HCT116 (cell line): ENCODE data around the gene IL11. TPM values are rescaled to one million over a fixed set of nuclear protein-coding genes. Genes with fewer than 3 reads are reported as not detected.

ENCODE experiments used
- ATAC-seq: fragments of 200-7000 bp; cut with Tn5 transposase; 2 replicates; pipeline ENCODE4 v1.9.1; 2020; ENCODE audit warnings: mild to moderate bottlenecking, moderate library complexity
- BruUV-seq: library from RNA; stranded (reverse); fragments of 400-500 nt; replicated peaks from 2 replicates; lab custom pipeline; 2021; lab: Mats Ljungman, UMichigan
- CTCF ChIA-PET: fragments of 300-600 bp; sonication (Branson Sonifier 250); formaldehyde crosslinking; loops from one replicate; lab custom pipeline; 2021; ENCODE audit warnings: antibody characterized with exemption; lab: Charles Lee
- POLR2A ChIA-PET: fragments of 300-600, 350-600 bp; sonication (Branson Sonifier 250); formaldehyde crosslinking; loops from one replicate; lab custom pipeline; 2021; ENCODE audit warnings: antibody characterized with exemption; lab: Charles Lee
- RAD21 ChIA-PET, 2 experiments: fragments of 300-600 bp; sonication (Branson Sonifier 250); formaldehyde crosslinking; loops; one replicate each; lab custom pipeline; 2023; ENCODE audit warnings: low total read pairs in 2 of 2; ENCODE audit not compliant: uncharacterized antibody in 2 of 2, unreplicated experiment in 2 of 2, low non-redundant PET in 1 of 2; lab: Charles Lee
- DNase-seq: peaks from one replicate; pipeline ENCODE4 v3.0.0-alpha.2; 2010; ENCODE audit warnings: low read depth, low spot score
- H2AFZ ChIP-seq: fragments of 200-600 bp; shearing (Covaris generic), sonication (generic); 2 replicates; pipeline ENCODE4 v1.6.1; 2017; ENCODE audit warnings: low read depth, mixed run types, mixed read lengths, antibody characterized with exemption, low read length; ENCODE audit not compliant: poor library complexity, severe bottlenecking
- H3K27ac ChIP-seq: 2 replicates; pipeline ENCODE4 v1.5.1; 2012; ENCODE audit warnings: low read depth, low read length
- H3K27me3 ChIP-seq: fragments of 200-600 bp; sonication (generic); 2 replicates; pipeline ENCODE4 v1.6.1; 2016; ENCODE audit warnings: mixed run types, low read length, mixed read lengths; ENCODE audit not compliant: insufficient read depth
- H3K36me3 ChIP-seq, 2 experiments: fragments of 200-500 bp in 1 of 2; fragments of 200-600 bp in 1 of 2; sonication (Bioruptor generic) in 1 of 2; sonication (generic) in 1 of 2; 2 replicates each; pipeline versions ENCODE4 v1.5.1 to v1.6.1; 2014 to 2016; ENCODE audit warnings: low read length in 2 of 2, inconsistent platforms in 1 of 2, mixed read lengths in 1 of 2, mixed run types in 1 of 2; ENCODE audit not compliant: insufficient read depth in 2 of 2, control insufficient read depth in 1 of 2
- H3K4me1 ChIP-seq, 2 experiments: fragments of 200-600 bp in 1 of 2; sonication (generic) in 1 of 2; 2 replicates each; pipeline versions ENCODE4 v1.5.1 to v1.6.1; 2012 to 2017; ENCODE audit warnings: low read length in 2 of 2, inconsistent platforms in 1 of 2, mild to moderate bottlenecking in 1 of 2, mixed read lengths in 1 of 2, mixed run types in 1 of 2, moderate library complexity in 1 of 2; ENCODE audit not compliant: insufficient read depth in 2 of 2, control insufficient read depth in 1 of 2
- H3K4me2 ChIP-seq: fragments of 200-600 bp; sonication (generic); 2 replicates; pipeline ENCODE4 v1.6.1; 2017; ENCODE audit warnings: mixed run types, low read length, mixed read lengths
- H3K4me3 ChIP-seq, 2 experiments: fragments of 200-600 bp in 1 of 2; sonication (generic) in 1 of 2; replicated peaks in 1 of 2; 2 replicates each; pipeline ENCODE4 v1.5.1; 2011 to 2016; ENCODE audit warnings: low read length in 2 of 2, control low read depth in 1 of 2, low read depth in 1 of 2, mild to moderate bottlenecking in 1 of 2, mixed read lengths in 1 of 2, mixed run types in 1 of 2
- H3K79me2 ChIP-seq: fragments of 200-600 bp; sonication (generic); 2 replicates; pipeline ENCODE4 v1.6.1; 2017; ENCODE audit warnings: mild to moderate bottlenecking, mixed run types, low read length, moderate library complexity, mixed read lengths; ENCODE audit not compliant: insufficient read depth
- H3K9ac ChIP-seq: fragments of 200-600 bp; sonication (generic); 2 replicates; pipeline ENCODE4 v1.6.1; 2016; ENCODE audit warnings: low read length, mixed read lengths
- H3K9me2 ChIP-seq: fragments of 200-600 bp; sonication (generic), shearing (Covaris generic); 2 replicates; pipeline ENCODE4 v1.6.1; 2017; ENCODE audit warnings: mixed run types, mild to moderate bottlenecking, moderate library complexity; ENCODE audit not compliant: insufficient read depth
- H3K9me3 ChIP-seq, 2 experiments: fragments of 200-500 bp in 1 of 2; fragments of 200-600 bp in 1 of 2; sonication (Bioruptor generic) in 1 of 2; sonication (generic) in 1 of 2; 2 replicates each; pipeline ENCODE4 v1.6.1; 2014 to 2017; ENCODE audit warnings: low read length in 2 of 2, mixed read lengths in 2 of 2, inconsistent platforms in 1 of 2, low read depth in 1 of 2, mild to moderate bottlenecking in 1 of 2, mixed run types in 1 of 2, moderate library complexity in 1 of 2; ENCODE audit not compliant: control insufficient read depth in 1 of 2, insufficient read depth in 1 of 2
- H4K20me1 ChIP-seq: fragments of 200-600 bp; sonication (generic), shearing (Covaris generic); 2 replicates; pipeline ENCODE4 v1.6.1; 2017; ENCODE audit warnings: mixed run types, mild to moderate bottlenecking, moderate library complexity; ENCODE audit not compliant: insufficient read depth
- CBX3 ChIP-seq: IDR thresholded peaks from 2 replicates; pipeline ENCODE4 v1.6.1; 2012; ENCODE audit warnings: low read depth
- EGR1 ChIP-seq: IDR thresholded peaks from 2 replicates; pipeline ENCODE4 v1.6.1; 2012; ENCODE audit warnings: low read depth
- ELF1 ChIP-seq: IDR thresholded peaks from 2 replicates; pipeline ENCODE4 v1.6.1; 2012; ENCODE audit warnings: low read depth, borderline replicate concordance
- EZH2 ChIP-seq: fragments of 200-600 bp; sonication (generic); IDR thresholded peaks from 2 replicates; pipeline ENCODE4 v1.6.1; 2017; ENCODE audit warnings: antibody characterized with exemption, mixed run types
- EZH2phosphoT487 ChIP-seq: fragments of 200-600 bp; IDR thresholded peaks from 2 replicates; pipeline ENCODE4 v1.6.1; 2018; ENCODE audit warnings: antibody characterized with exemption, borderline replicate concordance
- FOSL1 ChIP-seq: IDR thresholded peaks from 2 replicates; pipeline ENCODE4 v1.6.1; 2012; ENCODE audit warnings: low read depth
- JUND ChIP-seq: IDR thresholded peaks from 2 replicates; pipeline ENCODE4 v1.6.1; 2012
- POLR2A ChIP-seq: IDR thresholded peaks from 2 replicates; pipeline ENCODE4 v1.7.0; 2011; ENCODE audit warnings: borderline replicate concordance; ENCODE audit not compliant: insufficient read depth, insufficient read length; ENCODE audit errors: extremely low read depth
- POLR2AphosphoS5 ChIP-seq: IDR thresholded peaks from 2 replicates; pipeline ENCODE4 v1.6.1; 2011; ENCODE audit warnings: mild to moderate bottlenecking, low read depth, low read length, moderate library complexity
- RAD21 ChIP-seq: IDR thresholded peaks from 2 replicates; pipeline ENCODE4 v1.6.1; 2012; ENCODE audit warnings: low read depth, mild to moderate bottlenecking
- SIN3A ChIP-seq: IDR thresholded peaks from 2 replicates; pipeline ENCODE4 v1.6.1; 2012; ENCODE audit warnings: low read depth
- SP1 ChIP-seq: IDR thresholded peaks from 2 replicates; pipeline ENCODE4 v1.6.1; 2012; ENCODE audit warnings: low read depth
- SRF ChIP-seq: IDR thresholded peaks from 2 replicates; pipeline ENCODE4 v1.6.1; 2012; ENCODE audit warnings: low read depth
- TCF7L2 ChIP-seq: IDR thresholded peaks from 2 replicates; pipeline ENCODE4 v1.7.0; 2011; ENCODE audit warnings: borderline replicate concordance, inconsistent platforms; ENCODE audit not compliant: insufficient read depth, insufficient read length; ENCODE audit errors: extremely low read depth
- YY1 ChIP-seq: IDR thresholded peaks from 2 replicates; pipeline ENCODE4 v1.6.1; 2011; ENCODE audit warnings: low read length, low read depth, moderate library complexity, mild to moderate bottlenecking; ENCODE audit not compliant: insufficient replicate concordance; ENCODE audit errors: extremely low read depth
- ZBTB33 ChIP-seq: IDR thresholded peaks from 2 replicates; pipeline ENCODE4 v1.6.1; 2011; ENCODE audit warnings: mild to moderate bottlenecking, low read length, moderate library complexity; ENCODE audit not compliant: insufficient replicate concordance; ENCODE audit errors: extremely low read depth
- ZFX ChIP-seq: fragments of 450-650 bp; IDR thresholded peaks from 2 replicates; pipeline ENCODE4 v1.6.1; 2017
- ZNF274 ChIP-seq: fragments of 200-500 bp; sonication (Bioruptor generic); IDR thresholded peaks from 2 replicates; pipeline ENCODE4 v1.6.1; 2014; ENCODE audit warnings: mild to moderate bottlenecking, low read depth, low read length, inconsistent platforms
- intact Hi-C: fragments of 100-400 bp; cut with micrococcal nuclease; formaldehyde crosslinking; loops from 2 replicates; pipeline ENCODE4 v1.10.0; 2022
- total RNA-seq: library from RNA; stranded (reverse); gene quantifications from one replicate; pipeline ENCODE4 v1.2.1, GENCODE V29; 2021; ENCODE audit not compliant: unreplicated experiment

IL11 gene
- total RNA-seq, 1 experiment from 2014 or later, result 2.8 TPM

- peaks cover 34% of the 10 kb centered on the region for H3K79me2 ChIP-seq
- peaks cover 12 to 52% of the 10 kb centered on the region in 2 experiments for H3K4me1 ChIP-seq
- no peaks in the 10 kb centered on the region for H3K9me3 ChIP-seq
- RAD21 ChIA-PET, result no interaction called here
- no peak overlapping the region; the same call in 1 of the 2 replicates for H3K27ac ChIP-seq
- peak; percentile 36 for TF ChIP-seq POLR2AphosphoS5
- peak; percentile 23 for TF ChIP-seq POLR2A
- no peak for TF ChIP-seq ZNF274
- no peaks in the 10 kb centered on the region for H3K27me3 ChIP-seq
- peaks cover 48% of the 10 kb centered on the region; the same call in 1 of the 2 replicates for H4K20me1 ChIP-seq
- peaks cover 18 to 40% of the 10 kb centered on the region in 2 experiments for H3K36me3 ChIP-seq
- no peak overlapping the region for H3K4me2 ChIP-seq
- H3K4me3 ChIP-seq, result no peak overlapping the region
- CTCF ChIA-PET, result interaction anchor here (1.6 kb wide), 1 partner anchor 90 kb away, joined by 3 read pairs; no protein-coding TSS in a partner anchor
- no peaks in the 10 kb centered on the region for H3K9me2 ChIP-seq
- no TSS peak for BruUV-seq
- intact Hi-C loops, result no loop called here
- ATAC-seq (peak; percentile 11; the same call in 1 of the 2 replicates), DNase-seq (no peak)
- POLR2A ChIA-PET, result interaction anchor here (1.0 to 2.5 kb wide), 5 partner anchors 8 to 244 kb away, joined by 3 to 15 read pairs (median 4); no protein-coding TSS in a partner anchor
- no peak overlapping the region for H3K9ac ChIP-seq
- no peak overlapping the region for H2AFZ ChIP-seq
Measured at GRCh38 chr19:55391191-55391670, 21.0 kb upstream of the IL11 start.

- Histone ChIP-seq H3K9ac (no peak overlapping the region), H3K9me3 (no peaks in the 10 kb centered on the region), H4K20me1 (peaks cover 48% of the 10 kb centered on the region; the same call in 1 of the 2 replicates), H3K27me3 (no peaks in the 10 kb centered on the region), H3K4me2 (no peak overlapping the region), H2AFZ (no peak overlapping the region), H3K4me1 (peaks cover 12 to 52% of the 10 kb centered on the region in 2 experiments), H3K27ac (peak overlapping the region; percentile 25), H3K36me3 (peaks cover 18 to 43% of the 10 kb centered on the region in 2 experiments), H3K79me2 (peaks cover 39% of the 10 kb centered on the region), H3K4me3 (no peak overlapping the region), H3K9me2 (no peaks in the 10 kb centered on the region)
- ChIA-PET RAD21 (no interaction called here), POLR2A (interaction anchor here (1.0 to 2.5 kb wide), 7 partner anchors 9 to 244 kb away, joined by 3 to 15 read pairs (median 4); partner anchors contain the start of gene UBE2S), CTCF (interaction anchor here (1.6 kb wide), 1 partner anchor 89 kb away, joined by 3 read pairs; no protein-coding TSS in a partner anchor)
- ATAC-seq, result peak; percentile 13
- no TSS peak for BruUV-seq
- no peak for DNase-seq
- intact Hi-C loops, result no loop called here
- no peak for TF ChIP-seq RAD21
- no peak for TF ChIP-seq YY1
- TF ChIP-seq SIN3A, result no peak
- TF ChIP-seq EGR1, result no peak
- TF ChIP-seq ZBTB33, result no peak
- TF ChIP-seq EZH2, result no peak
- TF ChIP-seq ELF1, result no peak
- no peak for TF ChIP-seq SP1
- TF ChIP-seq ZFX, result no peak
- TF ChIP-seq FOSL1, result no peak
- no peak for TF ChIP-seq EZH2phosphoT487
- TF ChIP-seq CBX3, result no peak
- no peak for TF ChIP-seq TCF7L2
- no peak for TF ChIP-seq SRF
- no peak for TF ChIP-seq JUND
Measured at GRCh38 chr19:55390461-55390880, 20.2 kb upstream of the IL11 start.
